IMR-90 (cell line): ENCODE results near the gene CNP. TPM values are rescaled to one million over a fixed set of nuclear protein-coding genes. Genes with fewer than 3 reads are reported as not detected.

ENCODE experiments used
- ATAC-seq: fragments of 200-7000 bp; cut with Tn5 transposase; 2 replicates; pipeline ENCODE4 v1.9.1; 2020; ENCODE audit warnings: low read depth, mild to moderate bottlenecking, moderate library complexity
- BruUV-seq: library from RNA; stranded (reverse); fragments of 400-500 nt; replicated peaks from 2 replicates; lab custom pipeline; 2021; lab: Mats Ljungman, UMichigan
- CTCF ChIA-PET: fragments of 300-600 bp; formaldehyde crosslinking; extraction: SDS; loops from one replicate; lab custom pipeline; 2021; ENCODE audit warnings: antibody characterized with exemption; lab: Yijun Ruan, JAX
- POLR2A ChIA-PET: fragments of 300-600 bp; sonication (Branson Sonifier 250); formaldehyde crosslinking; loops from one replicate; lab custom pipeline; 2022; ENCODE audit warnings: antibody characterized with exemption; ENCODE audit not compliant: unreplicated experiment; lab: Charles Lee
- DNase-seq: peaks from one replicate; pipeline ENCODE4 v3.0.0; 2013
- H2AFZ ChIP-seq: replicated peaks from 2 replicates; pipeline ENCODE3; 2013; ENCODE audit warnings: low read length, mild to moderate bottlenecking; ENCODE audit not compliant: poor library complexity
- H2AK5ac ChIP-seq: 2 replicates; pipeline ENCODE4 v1.6.1; 2013; ENCODE audit warnings: low read depth, low read length, inconsistent platforms
- H2AK9ac ChIP-seq: replicated peaks from 2 replicates; pipeline ENCODE3; 2013; ENCODE audit warnings: mild to moderate bottlenecking, low read depth, low read length, moderate library complexity; ENCODE audit not compliant: poor library complexity
- H2BK120ac ChIP-seq: 2 replicates; pipeline ENCODE4 v1.6.1; 2013; ENCODE audit warnings: low read depth, low read length, inconsistent platforms
- H2BK15ac ChIP-seq: 3 replicates; pipeline ENCODE4 v1.6.1; 2013; ENCODE audit warnings: low read depth, low read length, inconsistent platforms
- H2BK20ac ChIP-seq: 2 replicates; pipeline ENCODE4 v1.6.1; 2013; ENCODE audit warnings: low read depth, mild to moderate bottlenecking, inconsistent platforms, low read length, moderate library complexity
- H2BK5ac ChIP-seq: 2 replicates; pipeline ENCODE4 v1.6.1; 2013; ENCODE audit warnings: mild to moderate bottlenecking, low read depth, low read length, inconsistent platforms; ENCODE audit not compliant: poor library complexity, severe bottlenecking
- H3K14ac ChIP-seq: replicated peaks from 2 replicates; pipeline ENCODE4 v1.6.1; 2013; ENCODE audit warnings: low read depth, low read length, inconsistent platforms
- H3K18ac ChIP-seq: 2 replicates; pipeline ENCODE4 v1.6.1; 2013; ENCODE audit warnings: low read depth, low read length, control low read depth
- H3K23ac ChIP-seq: 2 replicates; pipeline ENCODE4 v1.6.1; 2013; ENCODE audit warnings: low read depth, low read length, inconsistent platforms
- H3K27ac ChIP-seq: 2 replicates; pipeline ENCODE4 v1.5.1; 2013; ENCODE audit warnings: mild to moderate bottlenecking, control low read depth, low read length; ENCODE audit not compliant: insufficient read depth
- H3K27me3 ChIP-seq: 2 replicates; pipeline ENCODE4 v1.6.1; 2013; ENCODE audit warnings: low read length; ENCODE audit not compliant: control insufficient read depth, insufficient read depth
- H3K36me3 ChIP-seq: 2 replicates; pipeline ENCODE4 v1.6.1; 2013; ENCODE audit warnings: low read length, mixed read lengths; ENCODE audit not compliant: control insufficient read depth, insufficient read depth
- H3K4ac ChIP-seq: 2 replicates; pipeline ENCODE4 v1.6.1; 2013; ENCODE audit warnings: low read depth, low read length, inconsistent platforms
- H3K4me1 ChIP-seq: 2 replicates; pipeline ENCODE4 v1.6.1; 2013; ENCODE audit warnings: low read length, mixed read lengths; ENCODE audit not compliant: control insufficient read depth, insufficient read depth
- H3K4me2 ChIP-seq: 2 replicates; pipeline ENCODE4 v1.6.1; 2013; ENCODE audit warnings: low read depth, mild to moderate bottlenecking, control low read depth, low read length, moderate library complexity
- H3K4me3 ChIP-seq: 2 replicates; pipeline ENCODE4 v1.5.1; 2013; ENCODE audit warnings: low read depth, mild to moderate bottlenecking, control low read depth, low read length, moderate library complexity; ENCODE audit not compliant: insufficient read depth
- H3K56ac ChIP-seq: 2 replicates; pipeline ENCODE4 v1.6.1; 2013; ENCODE audit warnings: low read length, inconsistent platforms; ENCODE audit not compliant: insufficient read depth; ENCODE audit errors: extremely low read depth
- H3K79me1 ChIP-seq, 2 experiments: 2 replicates each; pipeline ENCODE4 v1.6.1; 2013; ENCODE audit warnings: low read length in 2 of 2, inconsistent platforms in 1 of 2, low read depth in 1 of 2
- H3K9ac ChIP-seq: 2 replicates; pipeline ENCODE4 v1.6.1; 2013; ENCODE audit warnings: low read depth, low read length, control low read depth
- H3K9me1 ChIP-seq: 2 replicates; pipeline ENCODE4 v1.6.1; 2013; ENCODE audit warnings: low read length, inconsistent platforms; ENCODE audit not compliant: insufficient read depth
- H3K9me3 ChIP-seq: 2 replicates; pipeline ENCODE4 v1.6.1; 2013; ENCODE audit warnings: low read length; ENCODE audit not compliant: control insufficient read depth, insufficient read depth
- H4K20me1 ChIP-seq: 2 replicates; pipeline ENCODE4 v1.6.1; 2013; ENCODE audit warnings: low read length, inconsistent platforms; ENCODE audit not compliant: insufficient read depth
- H4K5ac ChIP-seq: 2 replicates; pipeline ENCODE4 v1.6.1; 2013; ENCODE audit warnings: mild to moderate bottlenecking, low read depth, low read length, control low read depth
- H4K8ac ChIP-seq, 2 experiments: 2 replicates each; pipeline ENCODE4 v1.6.1; 2013; ENCODE audit warnings: low read depth in 2 of 2, low read length in 2 of 2, control low read depth in 1 of 2, inconsistent platforms in 1 of 2
- H4K91ac ChIP-seq: 2 replicates; pipeline ENCODE4 v1.6.1; 2013; ENCODE audit warnings: low read depth, low read length, inconsistent platforms; ENCODE audit not compliant: insufficient read depth
- NFE2L2 ChIP-seq: fragments of 150-350 bp; IDR thresholded peaks from 2 replicates; pipeline ENCODE4 v1.6.1; 2016; ENCODE audit warnings: low read depth, mild to moderate bottlenecking, low read length
- WGBS, 2 experiments: methylation state at CpG; one replicate each; pipeline versions ENCODE4 v1.1.5 to v1.1.7; 2013; ENCODE audit warnings: missing lambda C conversion rate in 2 of 2; ENCODE audit not compliant: insufficient read length in 1 of 2; ENCODE audit errors: extremely low coverage in 2 of 2; 5-methylcytosine and 5-hydroxymethylcytosine counted together
- dilution Hi-C: fragments of 300-500 bp; cut with HindIII; formaldehyde crosslinking; loops from one replicate; pipeline ENCODE4 v1.14.3; 2018; ENCODE audit warnings: low sequenced_read_pairs; ENCODE audit not compliant: unreplicated experiment
- in situ Hi-C: fragments of 300-500 bp; cut with MboI; formaldehyde crosslinking; loops from 3 replicates; pipeline ENCODE4 v1.14.3; 2019; ENCODE audit warnings: low sequenced_read_pairs, inconsistent platforms, mixed read lengths
- intact Hi-C: fragments of 100-400 bp; cut with micrococcal nuclease; formaldehyde crosslinking; loops from 2 replicates; pipeline ENCODE4 v1.10.0; 2022
- polyA plus RNA-seq, 3 experiments: library from polyadenylated mRNA; depleted of rRNA; stranded (reverse); fragments of >200 nt; gene quantifications; 2 replicates each; pipeline ENCODE4 v1.2.3, GENCODE V29; 2012; ENCODE audit warnings: low replicate concordance in 1 of 3
- total RNA-seq: library from RNA; depleted of rRNA; stranded (reverse); fragments of >200 nt; gene quantifications from 2 replicates; pipeline ENCODE4 v1.2.3, GENCODE V29; 2012

CNP gene
- total and polyA plus RNA-seq, 2 of the 4 experiments (the other 2 are of a cell fraction): 45.5 to 46.4 TPM

- H3K56ac ChIP-seq: no peak overlapping the region
- H3K14ac ChIP-seq: no peak overlapping the region
- POLR2A ChIA-PET: no interaction called here
- DNase-seq: no peak
- H2BK5ac ChIP-seq: no peak overlapping the region
- H3K27me3 ChIP-seq: no peaks in the 10 kb centered on the region
- no peak overlapping the region for H2AFZ ChIP-seq
- no peak overlapping the region for H3K27ac ChIP-seq
- H2BK15ac ChIP-seq: no peak overlapping the region
- WGBS, 2 experiments: 100% methylated on average over 1 of the region's 3 CpGs; no CpG with 5 or more reads in 1 of the 2 experiments
- in situ Hi-C loops (no loop called here), dilution Hi-C loops (no loop called here), intact Hi-C loops (no loop called here)
- H3K4ac ChIP-seq: no peak overlapping the region
- H2AK5ac ChIP-seq: no peak overlapping the region
- H3K79me1 ChIP-seq: peaks cover 45 to 85% of the 10 kb centered on the region in 2 experiments
- no peak overlapping the region for H2AK9ac ChIP-seq
- peaks cover 17% of the 10 kb centered on the region for H3K4me1 ChIP-seq
- BruUV-seq: no TSS peak
- no peak for TF ChIP-seq NFE2L2
- no peak for ATAC-seq
- H4K20me1 ChIP-seq: peaks cover 46% of the 10 kb centered on the region
- CTCF ChIA-PET: no interaction called here
- H4K5ac ChIP-seq: no peak overlapping the region
- no peak overlapping the region for H2BK120ac ChIP-seq
- peaks cover 39% of the 10 kb centered on the region for H3K36me3 ChIP-seq
- no peaks in the 10 kb centered on the region for H3K9me3 ChIP-seq
- no peak overlapping the region for H3K4me2 ChIP-seq
- no peak overlapping the region for H2BK20ac ChIP-seq
- H3K18ac ChIP-seq: no peak overlapping the region
- no peak overlapping the region for H3K9ac ChIP-seq
- H3K23ac ChIP-seq: no peak overlapping the region
- H3K4me3 ChIP-seq: no peak overlapping the region
- H4K8ac ChIP-seq: no peak overlapping the region
- H4K91ac ChIP-seq: no peak overlapping the region
- H3K9me1 ChIP-seq: peaks cover 24% of the 10 kb centered on the region
These were observed 34.0 kb downstream of the CNP start for GRCh38 chr17:42000413-42001133.
